ENCODE data around the gene SUPT4H1. TPM values are rescaled to one million over a fixed set of nuclear protein-coding genes. Genes with fewer than 3 reads are reported as not detected.

Gene SUPT4H1
- total RNA-seq, 1 experiment from 2014 or later: 109 TPM

DNA sequence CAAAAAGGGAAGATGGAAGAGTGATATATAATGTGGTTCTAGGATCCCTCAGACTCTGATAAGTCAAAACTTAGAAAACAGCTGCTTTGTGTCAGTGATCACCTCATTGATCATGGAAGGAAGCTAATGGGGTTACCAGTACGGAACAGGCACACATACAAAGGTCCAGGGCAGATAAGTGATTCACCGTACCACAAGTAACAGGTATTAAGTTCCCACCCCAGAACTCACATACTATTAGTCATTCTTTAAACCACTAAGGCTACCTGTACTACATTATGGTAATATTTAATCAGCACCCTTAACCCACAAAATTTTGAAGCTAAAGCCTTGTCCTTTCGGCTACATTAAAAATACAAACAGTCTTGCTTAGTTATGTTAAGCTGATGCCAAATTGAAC, 48.0 kb upstream of the SUPT4H1 start:
- Histone ChIP-seq H4K8ac (replicated peaks; ENCODE audit: insufficient read length, low read depth, low read length) (no peak overlapping the region), H3K56ac (ENCODE audit: insufficient read length, low read depth, low read length) (no peak overlapping the region), H4K5ac (ENCODE audit: insufficient read length, low read depth, low read length) (no peak overlapping the region), H3K14ac (ENCODE audit: insufficient read depth, low read length) (no peak overlapping the region), H3K4me2 (ENCODE audit: insufficient read depth, insufficient read length, low read length) (no peak overlapping the region), H3K79me2 (ENCODE audit: insufficient read depth, low read length) (no peaks in the 10 kb centered on the region), H4K91ac (ENCODE audit: insufficient read length, low read depth, low read length) (no peak overlapping the region), H2BK120ac (ENCODE audit: low read depth, low read length, poor library complexity, severe bottlenecking) (no peak overlapping the region), H2BK5ac (ENCODE audit: insufficient read length, low read length) (no peak overlapping the region), H4K20me1 (ENCODE audit: control insufficient read depth, insufficient read depth, insufficient read length) (no peaks in the 10 kb centered on the region), H3K9ac (ENCODE audit: extremely low read depth, insufficient read length, low read length) (no peak overlapping the region), H3K4me1 (ENCODE audit: insufficient read depth, low read length) (peaks cover 9% of the 10 kb centered on the region; the same call in 1 of the 2 replicates), H3K23me2 (ENCODE audit: insufficient read length, low read depth, low read length, poor library complexity, severe bottlenecking) (no peaks in the 10 kb centered on the region), H3K9me3 (ENCODE audit: control insufficient read depth, low read depth, low read length) (no peaks in the 10 kb centered on the region), H2BK20ac (ENCODE audit: low read depth, low read length, poor library complexity, severe bottlenecking) (no peak overlapping the region), H3K27me3 (ENCODE audit: insufficient read depth, low read length) (peaks cover 43% of the 10 kb centered on the region), H2AK5ac (ENCODE audit: insufficient read length, low read length) (no peak overlapping the region), H3T11ph (ENCODE audit: low read length) (no peak overlapping the region), H3K23ac (ENCODE audit: insufficient read length, low read depth, low read length) (no peak overlapping the region), H2AFZ (ENCODE audit: low read length) (no peak overlapping the region), H3K4ac (ENCODE audit: low read depth, low read length) (no peak overlapping the region), H3K27ac (ENCODE audit: insufficient read length, low read depth, low read length) (no peak overlapping the region), H3K18ac (ENCODE audit: insufficient read length, low read depth, low read length) (no peak overlapping the region), H2BK12ac (ENCODE audit: insufficient read length, low read depth, low read length) (no peak overlapping the region), H3K79me1 (ENCODE audit: insufficient read depth, low read depth, low read length, poor library complexity, severe bottlenecking) (no peaks in the 10 kb centered on the region), H2BK15ac (ENCODE audit: low read depth, low read length) (no peak overlapping the region)
- Mint-ChIP-seq H3K4me3 (no peak overlapping the region), H3K27me3 (ENCODE audit: low read depth) (peaks cover 98% of the 10 kb centered on the region), H3K4me1 (peaks cover 39 to 40% of the 10 kb centered on the region in 2 experiments), H3K36me3 (ENCODE audit: insufficient read depth in 1 of 3, low read depth in 3 of 3) (no peaks in the 10 kb centered on the region), H3K9me3 (no peaks in the 10 kb centered on the region), H3K27ac (no peak overlapping the region)
- no peak for DNase-seq
- WGBS (ENCODE audit: extremely low coverage, insufficient read length, low lambda C conversion rate): no CpG with 5 or more reads among the region's 3 CpGs
- TF ChIP-seq, protein P1, sequence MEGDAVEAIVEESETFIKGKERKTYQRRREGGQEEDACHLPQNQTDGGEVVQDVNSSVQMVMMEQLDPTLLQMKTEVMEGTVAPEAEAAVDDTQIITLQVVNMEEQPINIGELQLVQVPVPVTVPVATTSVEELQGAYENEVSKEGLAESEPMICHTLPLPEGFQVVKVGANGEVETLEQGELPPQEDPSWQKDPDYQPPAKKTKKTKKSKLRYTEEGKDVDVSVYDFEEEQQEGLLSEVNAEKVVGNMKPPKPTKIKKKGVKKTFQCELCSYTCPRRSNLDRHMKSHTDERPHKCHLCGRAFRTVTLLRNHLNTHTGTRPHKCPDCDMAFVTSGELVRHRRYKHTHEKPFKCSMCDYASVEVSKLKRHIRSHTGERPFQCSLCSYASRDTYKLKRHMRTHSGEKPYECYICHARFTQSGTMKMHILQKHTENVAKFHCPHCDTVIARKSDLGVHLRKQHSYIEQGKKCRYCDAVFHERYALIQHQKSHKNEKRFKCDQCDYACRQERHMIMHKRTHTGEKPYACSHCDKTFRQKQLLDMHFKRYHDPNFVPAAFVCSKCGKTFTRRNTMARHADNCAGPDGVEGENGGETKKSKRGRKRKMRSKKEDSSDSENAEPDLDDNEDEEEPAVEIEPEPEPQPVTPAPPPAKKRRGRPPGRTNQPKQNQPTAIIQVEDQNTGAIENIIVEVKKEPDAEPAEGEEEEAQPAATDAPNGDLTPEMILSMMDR (conservative IDR thresholded peaks at IDR 0.05): no peak

Data from H9 (cell line).